ENCODE data around the gene SNRNP25.

DNA sequence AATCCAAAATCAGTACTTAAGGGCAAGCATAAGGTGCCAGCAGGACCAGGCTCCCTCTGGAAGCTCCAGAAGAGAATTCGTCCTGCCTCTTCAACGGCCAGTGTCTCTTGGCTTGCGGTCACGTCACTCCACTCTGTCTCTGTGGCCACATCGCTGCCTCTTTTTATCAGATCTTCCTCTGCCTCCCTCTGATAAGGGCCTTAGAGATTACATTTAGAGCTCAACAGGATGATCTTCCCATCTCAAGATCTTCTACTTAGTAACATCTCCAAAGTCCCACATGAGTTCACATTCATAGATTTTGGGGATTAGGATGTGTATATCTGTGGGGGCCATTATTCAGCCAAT lies 41.3 kb downstream of the SNRNP25 start:
- TF ChIP-seq TARDBP (IDR thresholded peaks at IDR 0.05) (no peak), FOXK2 (IDR thresholded peaks at IDR 0.05) (no peak), NFRKB (IDR thresholded peaks at IDR 0.05) (no peak)
